ENCODE measurements around the gene PFKFB4.

The PFKFB4 gene

GRCh38 chr3:48581621-48582481, 25.2 kb upstream of the PFKFB4 start:
- no peak for DNase-seq

DNA sequence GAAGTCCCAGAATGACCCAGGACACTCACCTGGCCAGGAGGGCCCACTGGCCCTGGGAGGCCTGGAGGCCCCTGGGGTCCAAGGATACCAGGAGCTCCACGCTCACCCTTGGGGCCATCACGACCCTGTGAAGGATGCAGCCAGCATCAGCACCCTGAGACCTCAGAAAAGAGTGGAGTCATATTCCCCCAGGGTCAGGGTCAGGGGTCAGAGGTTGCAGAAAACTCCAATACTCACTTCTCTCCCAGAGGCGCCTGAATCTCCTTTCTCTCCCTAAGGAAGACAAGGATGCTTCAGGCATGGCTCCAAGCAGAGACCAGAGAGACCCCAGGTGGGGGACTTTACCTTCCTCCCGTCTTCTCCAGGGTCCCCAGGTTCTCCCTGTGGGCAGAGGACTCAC, 20.0 kb upstream of the PFKFB4 start:
- no peak for DNase-seq

DNA sequence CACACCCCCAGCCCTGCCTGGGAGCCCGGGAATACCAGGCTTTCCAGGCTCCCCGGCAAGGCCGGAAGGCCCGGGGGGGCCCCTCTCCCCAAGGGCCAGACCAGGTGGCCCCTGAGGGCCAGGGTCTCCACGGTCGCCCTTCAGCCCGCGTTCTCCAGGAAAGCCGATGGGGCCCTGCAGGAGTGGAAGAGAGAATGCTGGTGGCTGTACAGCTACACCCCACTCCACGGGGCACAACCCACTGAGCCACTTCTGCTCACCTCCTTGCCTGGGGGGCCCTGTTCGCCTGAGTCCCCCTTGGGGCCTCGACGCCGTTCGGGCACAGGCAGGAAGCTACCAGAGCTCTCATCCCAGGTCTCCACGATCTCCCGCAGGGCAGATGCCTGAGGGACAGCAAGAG, 18.8 kb upstream of the PFKFB4 start:
- no peak for DNase-seq

DNA sequence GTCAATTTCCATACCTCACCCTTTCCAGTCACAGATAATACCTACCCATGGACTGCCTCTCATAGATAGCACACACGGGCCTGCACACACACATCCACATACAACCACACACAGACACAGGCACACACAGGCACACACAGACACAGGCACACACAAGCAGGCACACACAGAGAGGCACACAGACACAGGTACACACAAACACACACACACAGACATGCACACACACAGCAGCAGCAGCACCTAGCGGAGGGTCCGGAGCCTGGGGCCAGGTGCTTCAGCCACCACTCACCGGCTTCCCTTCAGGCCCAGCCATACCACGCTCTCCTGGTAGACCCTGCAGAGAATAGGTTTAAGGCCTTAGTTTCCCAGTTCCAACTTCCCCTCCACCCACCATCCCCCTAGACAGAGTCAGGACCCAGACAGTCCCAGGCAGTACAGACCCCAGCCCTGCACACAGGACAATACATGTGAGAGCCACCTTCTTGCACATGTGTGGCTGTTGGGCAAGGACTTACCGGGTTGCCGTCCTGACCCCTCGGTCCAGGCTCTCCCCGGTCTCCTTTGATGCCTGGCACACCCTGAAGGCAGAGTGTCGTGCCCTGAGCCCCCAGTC, 17.5 kb upstream of the PFKFB4 start:
- no peak for DNase-seq

- DNase-seq: no peak
Measured at GRCh38 chr3:48572517-48572916, 15.9 kb upstream of the PFKFB4 start.

- no peak for DNase-seq
Measured at GRCh38 chr3:48571938-48572337, 15.3 kb upstream of the PFKFB4 start.

- DNase-seq: no peak
Measured at GRCh38 chr3:48569808-48570450, 13.3 kb upstream of the PFKFB4 start.

GRCh38 chr3:48569400-48569799, 12.8 kb upstream of the PFKFB4 start:
- DNase-seq: no peak

DNA sequence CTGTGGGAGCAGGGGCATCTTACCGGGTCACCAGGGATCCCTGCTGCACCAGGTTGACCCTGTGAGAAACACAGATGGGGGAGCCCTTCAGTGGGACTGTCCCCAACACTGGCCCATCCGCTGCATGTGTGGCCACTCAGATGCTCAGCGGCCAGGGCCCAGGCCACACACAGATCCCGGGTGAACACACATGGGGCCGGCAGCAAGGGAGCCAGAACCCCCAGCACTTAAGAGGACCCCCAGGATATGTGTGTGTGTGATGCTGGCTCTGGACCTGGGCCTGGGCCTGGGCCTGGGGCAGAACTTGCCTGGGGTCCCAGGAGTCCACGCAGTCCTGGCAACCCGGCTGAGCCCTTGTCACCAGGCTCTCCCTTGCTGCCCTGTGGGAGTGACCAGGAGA, 11.9 kb upstream of the PFKFB4 start:
- DNase-seq: no peak

DNA sequence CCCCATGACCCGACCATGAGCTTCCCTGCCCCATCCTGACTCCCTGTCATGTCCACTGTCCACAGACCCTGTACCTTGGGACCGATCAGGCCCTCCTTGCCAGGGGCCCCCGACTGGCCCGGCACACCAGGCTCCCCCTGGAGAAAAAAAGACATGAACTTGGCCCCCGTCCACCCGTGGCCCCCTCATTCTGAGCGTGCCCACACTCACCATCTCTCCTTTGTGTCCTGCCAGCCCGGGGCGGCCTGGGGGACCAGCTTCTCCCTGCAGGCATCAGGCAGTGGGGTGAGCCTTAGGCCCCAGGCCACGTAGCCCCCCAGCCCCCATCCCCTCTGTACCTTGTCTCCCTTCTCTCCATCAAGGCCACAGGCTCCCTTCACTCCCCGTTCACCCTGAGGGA, 10.9 kb upstream of the PFKFB4 start:
- no peak for DNase-seq

DNA sequence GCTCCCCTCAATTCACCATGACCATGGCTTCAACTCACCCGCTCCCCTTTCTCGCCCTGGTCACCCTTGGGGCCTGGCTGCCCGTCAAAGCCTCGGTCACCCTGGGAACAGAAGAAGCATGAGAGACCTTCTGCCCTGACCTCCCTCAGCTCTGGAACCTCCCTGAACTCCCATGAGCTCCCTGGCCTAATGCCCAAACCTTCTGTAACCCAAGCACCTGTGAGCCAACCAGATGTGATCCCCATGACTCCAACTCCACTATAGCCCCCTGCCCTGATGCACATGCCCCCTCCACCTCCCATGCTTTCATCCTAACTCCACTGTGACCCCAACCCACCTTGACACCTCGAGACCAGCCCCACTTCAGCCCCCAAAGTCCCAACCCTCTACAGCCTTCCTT, 10.5 kb upstream of the PFKFB4 start:
- no peak for DNase-seq

DNA sequence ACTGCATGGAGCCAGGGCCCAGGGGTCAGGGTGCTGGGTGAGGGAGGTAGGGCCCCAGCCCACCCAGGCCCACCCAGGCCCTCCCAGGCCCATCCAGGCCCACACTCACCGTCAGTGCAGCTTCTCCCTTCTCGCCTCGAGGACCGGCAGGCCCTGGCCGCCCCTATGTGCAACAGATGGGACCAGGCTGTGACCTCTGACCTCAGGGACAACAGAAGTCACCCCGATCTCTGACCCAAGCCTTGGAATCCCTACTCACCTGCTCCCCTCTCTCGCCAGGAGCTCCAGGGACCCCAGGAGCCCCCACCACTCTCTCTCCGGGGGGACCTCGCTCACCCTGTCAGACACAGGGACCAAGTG, 9.8 kb upstream of the PFKFB4 start:
- no peak for DNase-seq

DNA sequence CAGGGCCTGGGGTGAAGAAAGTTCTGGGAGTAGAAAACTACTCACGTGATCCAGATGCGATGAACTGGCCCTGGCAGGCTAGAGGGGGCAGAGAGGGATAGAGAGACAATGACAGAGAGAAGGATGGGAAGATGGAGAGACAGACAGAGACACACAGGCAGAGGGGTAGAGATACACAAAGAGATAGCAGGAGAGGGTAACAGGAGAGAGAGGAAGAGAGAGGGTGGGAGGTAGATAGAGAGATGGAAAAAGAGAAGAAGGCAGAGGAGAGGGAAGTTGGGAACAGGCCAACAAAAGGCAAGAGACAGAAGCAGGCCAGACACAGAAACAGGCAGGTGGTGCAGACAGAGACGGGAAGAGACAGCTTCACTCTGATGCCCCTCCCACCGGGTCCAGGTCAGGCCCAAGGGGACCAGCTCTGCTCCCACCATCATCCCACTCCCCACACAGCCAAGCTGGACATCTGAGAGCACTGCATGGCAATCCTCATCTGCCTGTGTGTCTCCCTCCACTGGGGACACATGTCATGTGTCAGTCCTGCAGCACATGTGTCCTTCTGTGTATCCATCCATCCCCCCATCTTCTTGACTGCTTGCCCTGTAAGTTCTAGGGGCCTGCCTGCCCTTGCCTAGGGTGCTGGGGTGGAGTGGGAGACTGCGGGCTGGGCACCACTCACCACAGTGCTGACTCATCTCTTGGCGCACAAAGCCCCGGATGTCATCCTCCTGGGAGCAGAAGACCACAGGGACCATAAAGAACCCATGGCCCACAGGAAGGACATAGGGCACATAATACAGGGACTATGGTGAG, 9.2 kb upstream of the PFKFB4 start:
- DNase-seq: no peak

DNA sequence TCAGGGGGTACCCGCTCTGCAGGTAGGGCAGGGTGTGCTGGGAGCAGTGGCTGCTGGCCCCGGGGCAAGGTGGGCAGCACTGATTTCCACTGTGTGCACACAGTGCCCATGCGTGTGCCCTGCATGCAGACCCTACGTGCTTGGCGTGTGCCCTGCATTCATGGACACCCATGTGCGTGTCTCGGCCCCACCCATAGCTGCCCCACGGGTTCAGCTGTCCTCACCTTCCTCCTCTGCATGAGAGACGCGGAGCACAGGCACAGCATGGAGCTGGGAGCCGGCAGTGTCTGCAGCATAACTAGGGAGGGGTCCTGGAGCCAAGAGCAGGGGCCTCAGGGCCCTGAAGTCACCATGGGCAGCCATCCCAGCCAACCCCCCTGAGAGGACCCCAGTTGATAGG, 8.6 kb upstream of the PFKFB4 start:
- DNase-seq: no peak

DNA sequence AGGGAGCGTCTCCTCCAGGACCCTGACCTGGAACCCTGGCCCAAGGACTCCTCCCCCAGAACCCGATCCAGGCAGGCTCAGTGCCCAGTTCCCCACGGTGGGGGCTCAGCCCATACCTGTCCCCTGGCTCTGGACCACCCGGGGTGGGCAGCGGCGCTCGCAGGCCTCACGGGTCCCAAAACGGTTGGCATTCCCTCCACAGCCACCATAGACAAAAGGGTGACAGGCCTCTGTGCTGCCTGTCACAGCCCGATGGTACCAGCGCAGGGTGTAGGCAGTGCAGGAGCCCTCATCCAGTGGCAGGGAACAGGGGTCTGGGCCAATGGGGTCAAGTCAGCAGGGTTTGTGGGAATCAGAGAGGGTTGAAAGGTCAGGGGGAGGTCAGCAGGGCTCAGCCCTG, 8.1 kb upstream of the PFKFB4 start:
- no peak for DNase-seq

GRCh38 chr3:48564022-48564421, 7.4 kb upstream of the PFKFB4 start:
- DNase-seq: peak in 1 of 2 experiments; percentile 2

DNA sequence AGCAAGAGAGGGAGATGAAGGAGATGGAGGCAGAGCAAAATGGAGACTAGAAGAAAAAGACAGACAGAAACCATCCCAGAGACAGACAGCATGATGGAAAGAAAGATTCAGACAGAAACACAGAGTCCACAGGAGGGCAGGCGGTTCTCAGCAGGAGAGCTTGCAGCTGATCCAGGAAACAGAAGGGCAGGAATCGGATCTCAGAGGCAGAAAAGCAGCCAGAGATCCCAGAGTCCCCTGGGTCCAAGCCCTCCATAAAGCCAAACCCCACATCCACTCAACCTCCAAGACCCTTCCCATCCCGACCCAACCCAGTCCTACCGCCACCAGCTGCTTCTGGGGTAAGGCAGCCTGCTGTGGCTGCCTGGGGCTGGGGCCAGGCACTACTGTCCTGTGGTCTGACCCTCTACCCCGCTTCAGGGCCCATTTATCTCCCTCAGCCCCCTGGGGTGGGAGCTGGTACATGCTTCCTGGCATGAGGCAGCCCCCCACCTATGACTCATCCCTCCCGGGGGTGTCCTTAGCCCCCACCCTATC, 6.8 kb upstream of the PFKFB4 start, which contains the start of gene UCN2:
Gene UCN2 (minus strand): TSS at position 400 of the 537 bp plus-strand sequence. CDS start 657 bp downstream, outside the sequence.
- no peak for DNase-seq

- no peak for DNase-seq
Measured at GRCh38 chr3:48562367-48563095, 5.9 kb upstream of the PFKFB4 start.

- DNase-seq: no peak
Measured at GRCh38 chr3:48561045-48561736, 4.6 kb upstream of the PFKFB4 start.

DNA sequence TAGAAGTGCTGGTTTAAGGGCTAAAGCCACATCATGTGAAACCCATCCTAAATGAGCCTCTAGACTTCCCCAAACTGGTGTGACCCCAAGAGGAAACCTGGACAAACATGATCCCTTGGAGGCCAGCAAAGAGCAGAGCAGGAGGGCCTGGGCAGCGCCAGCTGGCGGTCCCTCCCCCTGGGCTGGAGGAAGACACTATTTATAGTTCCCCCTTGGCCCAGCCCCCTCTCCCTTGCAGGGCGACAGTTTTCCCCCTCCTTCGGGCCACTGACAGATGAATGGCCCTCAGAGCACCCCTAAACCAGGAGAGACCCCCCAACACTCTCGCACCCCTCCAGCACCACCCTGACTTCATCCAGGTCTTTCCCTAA, 4.0 kb upstream of the PFKFB4 start:
- no peak for DNase-seq

- no peak for DNase-seq
Measured at GRCh38 chr3:48558493-48559134, 2.0 kb upstream of the PFKFB4 start.

Measured in stimulated activated CD4-positive, alpha-beta T cell treated with anti-CD3 and anti-CD28 coated beads, Interleukin-4, amount 100 ng/mL, for 4 hours (primary cell).